Activated CD8-positive, alpha-beta T cell treated with anti-CD3 and anti-CD28 coated beads for 36 hours (primary cell): ENCODE results near the gene CFAP97D2. TPM values are rescaled to one million over a fixed set of nuclear protein-coding genes. Genes with fewer than 3 reads are reported as not detected.

Experiments
- ATAC-seq: fragments of 200-7000 bp; cut with Tn5 transposase; one replicate; pipeline ENCODE4 v1.10.0; 2021; ENCODE audit warnings: mild to moderate bottlenecking, moderate library complexity
- CTCF ChIA-PET: fragments of 350-600 bp; sonication (Branson Sonifier 250); formaldehyde crosslinking; loops from one replicate; lab custom pipeline; 2021; ENCODE audit warnings: antibody characterized with exemption; lab: Charles Lee
- POLR2A ChIA-PET: fragments of 350-600 bp; sonication (Branson Sonifier 250); formaldehyde crosslinking; loops from one replicate; lab custom pipeline; 2021; ENCODE audit warnings: antibody characterized with exemption; lab: Charles Lee
- DNase-seq: peaks from one replicate; pipeline ENCODE4 v3.0.0-alpha.2; 2020
- H3K27ac Mint-ChIP-seq: one replicate; pipeline ENCODE4 v1.8.0; 2021; ENCODE audit warnings: mild to moderate bottlenecking, mixed read lengths
- H3K27me3 Mint-ChIP-seq: one replicate; pipeline ENCODE4 v1.8.0; 2021; ENCODE audit warnings: mixed read lengths
- H3K36me3 Mint-ChIP-seq: one replicate; pipeline ENCODE4 v1.8.0; 2021; ENCODE audit warnings: low read depth, mixed read lengths
- H3K4me1 Mint-ChIP-seq: one replicate; pipeline ENCODE4 v1.8.0; 2021; ENCODE audit warnings: low read depth, mixed read lengths
- H3K4me3 Mint-ChIP-seq: one replicate; pipeline ENCODE4 v1.8.0; 2021; ENCODE audit warnings: mild to moderate bottlenecking, moderate library complexity, mixed read lengths
- H3K9me3 Mint-ChIP-seq: one replicate; pipeline ENCODE4 v1.8.0; 2021; ENCODE audit warnings: mixed read lengths
- intact Hi-C: fragments of 100-400 bp; cut with micrococcal nuclease; formaldehyde crosslinking; loops from one replicate; pipeline ENCODE4 v1.10.0; 2022
- total RNA-seq, 2 experiments: library from RNA; stranded (reverse); gene quantifications; one replicate each; pipeline ENCODE4 v1.2.3, GENCODE V29; 2021
- TF ChIP-seq, protein P1 (sequence below): fragments of 200-600 bp; IDR thresholded peaks from one replicate; pipeline ENCODE4 v1.8.0; 2022; ENCODE audit warnings: antibody characterized with exemption, mild to moderate bottlenecking

Gene CFAP97D2
- total RNA-seq = not detected

DNA sequence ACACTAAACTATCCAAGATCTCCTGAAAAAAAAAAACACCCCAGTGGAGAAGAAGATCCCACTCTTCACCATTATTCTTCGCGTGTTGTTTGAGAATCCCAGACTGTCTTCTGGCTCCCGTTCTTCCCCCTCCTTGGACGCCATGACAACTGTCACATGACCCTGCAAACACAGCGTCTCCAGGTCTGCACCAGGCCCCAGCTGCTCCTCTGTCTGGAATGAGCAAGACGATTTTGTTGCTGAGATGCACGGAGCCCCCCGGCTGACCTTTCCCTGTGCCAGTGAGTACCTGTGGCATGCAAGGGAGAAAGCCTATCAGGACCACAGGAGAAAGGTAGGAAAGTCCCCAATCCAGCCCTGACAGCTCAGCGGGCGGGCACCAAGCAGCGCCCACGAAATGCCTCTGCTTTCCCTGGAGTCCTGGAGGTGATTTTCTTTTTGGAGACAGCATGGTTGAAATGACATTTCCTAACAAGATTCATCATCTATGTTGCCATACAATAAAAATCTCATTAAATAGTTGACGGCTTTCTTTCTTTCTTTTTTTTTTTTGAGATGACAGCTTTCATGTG is at the start of gene CFAP97D2:
TSS of gene CFAP97D2 (plus strand) at position 171 of the 572 bp plus-strand sequence. CDS start at position 245, 74 bp downstream.
- POLR2A ChIA-PET = interaction anchor here (2.1 kb wide), 1 partner anchor 114 kb away, joined by 6 read pairs; no protein-coding TSS in a partner anchor
- intact Hi-C loops = no loop called here

DNA sequence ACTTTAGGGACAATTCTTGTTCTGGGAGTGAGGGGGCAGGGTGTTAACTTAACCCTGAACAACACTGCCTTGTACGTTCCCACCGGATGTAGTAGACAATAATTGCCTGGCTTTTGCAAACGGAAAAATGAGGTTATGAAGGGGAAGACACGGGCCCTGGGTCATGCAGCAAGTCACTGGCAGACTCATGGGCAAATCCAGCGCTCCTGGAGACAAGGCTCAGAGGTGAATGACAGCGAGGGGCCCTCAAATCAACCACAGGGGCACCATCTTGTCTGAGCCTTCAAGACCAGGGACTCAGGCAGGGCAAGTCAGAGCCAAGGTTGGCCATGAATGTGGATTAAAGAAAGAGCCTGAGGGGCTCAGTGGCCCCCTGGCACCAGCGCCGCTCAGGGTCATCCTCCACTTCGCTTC is 49.4 kb upstream of the CFAP97D2 start:
- H3K9me3 Mint-ChIP-seq = peaks cover 11% of the 10 kb centered on the region
- TF ChIP-seq, protein P1, sequence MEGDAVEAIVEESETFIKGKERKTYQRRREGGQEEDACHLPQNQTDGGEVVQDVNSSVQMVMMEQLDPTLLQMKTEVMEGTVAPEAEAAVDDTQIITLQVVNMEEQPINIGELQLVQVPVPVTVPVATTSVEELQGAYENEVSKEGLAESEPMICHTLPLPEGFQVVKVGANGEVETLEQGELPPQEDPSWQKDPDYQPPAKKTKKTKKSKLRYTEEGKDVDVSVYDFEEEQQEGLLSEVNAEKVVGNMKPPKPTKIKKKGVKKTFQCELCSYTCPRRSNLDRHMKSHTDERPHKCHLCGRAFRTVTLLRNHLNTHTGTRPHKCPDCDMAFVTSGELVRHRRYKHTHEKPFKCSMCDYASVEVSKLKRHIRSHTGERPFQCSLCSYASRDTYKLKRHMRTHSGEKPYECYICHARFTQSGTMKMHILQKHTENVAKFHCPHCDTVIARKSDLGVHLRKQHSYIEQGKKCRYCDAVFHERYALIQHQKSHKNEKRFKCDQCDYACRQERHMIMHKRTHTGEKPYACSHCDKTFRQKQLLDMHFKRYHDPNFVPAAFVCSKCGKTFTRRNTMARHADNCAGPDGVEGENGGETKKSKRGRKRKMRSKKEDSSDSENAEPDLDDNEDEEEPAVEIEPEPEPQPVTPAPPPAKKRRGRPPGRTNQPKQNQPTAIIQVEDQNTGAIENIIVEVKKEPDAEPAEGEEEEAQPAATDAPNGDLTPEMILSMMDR = no peak
- peaks cover 33% of the 10 kb centered on the region for H3K36me3 Mint-ChIP-seq
- ChIA-PET CTCF (interaction anchor here (1.0 to 4.0 kb wide), 2 partner anchors 11 to 19 kb away, joined by 3 to 15 read pairs; no protein-coding TSS in a partner anchor), POLR2A (interaction anchor here (0.6 to 12.3 kb wide), 10 partner anchors 11 to 101 kb away, joined by 3 to 99 read pairs (median 8); no protein-coding TSS in a partner anchor)
- DNase-seq (peak; percentile 84), ATAC-seq (peak; percentile 29)
- peak overlapping the region; percentile 91 for H3K27ac Mint-ChIP-seq
- H3K27me3 Mint-ChIP-seq = no peaks in the 10 kb centered on the region
- intact Hi-C loops = loop anchor here (1.0 to 5.0 kb wide), 3 partner anchors 19 to 98 kb away; no protein-coding TSS in a partner anchor
- H3K4me1 Mint-ChIP-seq = peaks cover 55% of the 10 kb centered on the region
- peak overlapping the region; percentile 99 for H3K4me3 Mint-ChIP-seq

More for the DNA sequence above, at the start of gene CFAP97D2:
- H3K9me3 Mint-ChIP-seq = no peaks in the 10 kb centered on the region
- H3K27me3 Mint-ChIP-seq = no peaks in the 10 kb centered on the region
- no peak for DNase-seq
- H3K4me3 Mint-ChIP-seq = no peak within 1 kb of the TSS
- peaks cover 35% of the 10 kb centered on the region for H3K4me1 Mint-ChIP-seq
- CTCF ChIA-PET = no interaction called here
- TF ChIP-seq, protein P1 = no peak
- no peaks in the 10 kb centered on the region for H3K36me3 Mint-ChIP-seq
- no peak for ATAC-seq
- no peak within 1 kb of the TSS for H3K27ac Mint-ChIP-seq

DNA sequence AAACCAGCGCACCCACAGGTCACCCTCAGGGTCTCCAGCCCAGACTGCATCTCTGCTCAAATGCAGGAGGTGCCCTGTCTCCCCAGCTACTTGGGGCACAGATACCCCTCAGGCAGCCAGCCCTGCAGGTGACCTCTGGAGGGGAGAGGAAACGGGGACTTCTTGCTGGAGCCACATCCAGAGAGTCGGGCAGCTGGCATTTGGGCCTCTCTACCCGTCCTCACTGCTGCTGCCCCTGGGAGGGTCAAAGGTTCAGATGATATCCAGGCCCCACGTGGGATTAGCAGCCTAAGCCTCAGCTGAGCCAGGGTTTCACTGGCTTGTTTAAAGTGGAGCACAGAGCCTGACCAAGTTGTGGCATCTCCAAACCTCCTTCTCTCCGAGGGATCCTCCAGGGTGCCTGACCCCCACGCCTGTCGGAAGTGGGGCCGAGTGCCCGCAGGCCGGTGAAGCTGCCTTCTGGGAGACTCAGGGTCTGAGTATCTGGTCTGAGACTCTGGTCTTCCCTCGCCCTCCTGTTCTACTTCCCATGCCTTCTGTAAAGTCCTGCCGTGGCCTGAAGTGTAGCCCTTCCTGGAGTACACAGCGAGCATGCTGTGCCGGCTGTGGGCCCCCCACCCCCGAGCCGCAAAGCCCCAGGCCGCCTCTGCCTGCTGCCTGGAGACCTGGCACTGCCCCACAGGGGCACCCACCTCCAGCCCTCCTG is 48.8 kb upstream of the CFAP97D2 start:
- H3K27ac Mint-ChIP-seq = peak overlapping the region; percentile 91
- intact Hi-C loops = no loop called here
- peaks cover 49% of the 10 kb centered on the region for H3K4me1 Mint-ChIP-seq
- DNase-seq (peak; percentile 15), ATAC-seq (no peak)
- H3K9me3 Mint-ChIP-seq = peaks cover 9% of the 10 kb centered on the region
- H3K36me3 Mint-ChIP-seq = peaks cover 28% of the 10 kb centered on the region
- peak overlapping the region; percentile 99 for H3K4me3 Mint-ChIP-seq
- POLR2A ChIA-PET = interaction anchor here (1.0 to 12.3 kb wide), 13 partner anchors 10 to 84 kb away, joined by 3 to 99 read pairs (median 8); no protein-coding TSS in a partner anchor
- no peaks in the 10 kb centered on the region for H3K27me3 Mint-ChIP-seq
- TF ChIP-seq, protein P1 = no peak
- CTCF ChIA-PET = interaction anchor here (1.0 to 4.0 kb wide), 4 partner anchors 10 to 63 kb away, joined by 3 to 15 read pairs (median 4); no protein-coding TSS in a partner anchor

DNA sequence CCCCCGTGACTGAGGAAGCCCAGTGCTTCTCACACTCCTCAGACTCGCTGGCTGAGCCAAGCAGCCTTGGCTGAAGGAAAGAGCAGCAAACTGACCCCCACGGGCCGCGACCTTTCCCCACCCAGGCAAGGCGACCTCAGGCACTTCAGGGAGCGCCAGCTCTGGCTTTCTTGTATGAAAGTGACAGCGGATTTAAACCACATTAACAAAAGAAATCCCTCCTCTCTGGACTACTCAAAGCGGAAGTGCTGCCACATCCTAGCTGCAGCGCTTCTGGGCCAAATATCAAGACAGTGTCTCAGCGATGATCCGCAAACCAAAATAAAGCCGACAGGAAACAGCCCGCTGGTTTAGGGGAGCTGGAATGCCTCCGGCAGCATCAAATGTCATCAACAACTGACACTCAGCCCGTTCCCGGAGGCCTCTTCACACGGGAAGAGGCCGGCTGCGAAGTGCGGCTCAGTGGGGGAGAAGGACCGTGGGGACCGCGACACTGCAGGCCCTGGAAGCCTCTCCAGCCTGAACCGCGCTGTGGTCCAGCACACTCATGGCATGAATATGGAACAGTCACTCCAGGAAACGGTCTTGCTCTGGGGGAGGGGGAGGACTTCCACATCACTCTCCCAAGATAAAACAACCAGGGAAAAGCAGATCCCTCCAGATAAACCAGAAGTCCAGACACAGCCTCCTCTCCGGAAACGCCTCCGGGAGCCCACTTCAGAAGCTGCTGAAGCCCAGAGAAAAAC is 48.0 kb upstream of the CFAP97D2 start:
- ATAC-seq (peak; percentile 25), DNase-seq (peak; percentile 81)
- Mint-ChIP-seq H3K27ac (peak overlapping the region; percentile 91), H3K27me3 (no peaks in the 10 kb centered on the region), H3K36me3 (peaks cover 27% of the 10 kb centered on the region), H3K4me3 (peak overlapping the region; percentile 99), H3K9me3 (peaks cover 6% of the 10 kb centered on the region), H3K4me1 (peaks cover 45% of the 10 kb centered on the region)
- ChIA-PET POLR2A (interaction anchor here (1.0 to 12.3 kb wide), 13 partner anchors 9 to 98 kb away, joined by 3 to 99 read pairs (median 7); no protein-coding TSS in a partner anchor), CTCF (interaction anchor here (0.9 to 1.2 kb wide), 4 partner anchors 12 to 95 kb away, joined by 3 to 4 read pairs (median 3); no protein-coding TSS in a partner anchor)
- intact Hi-C loops = no loop called here
- TF ChIP-seq, protein P1 = no peak
